Measurements from ENCODE around the gene LCNL1.

- no peak for TF ChIP-seq CTCF (IDR thresholded peaks at IDR 0.05)
- no peak for TF ChIP-seq POLR2A (IDR thresholded peaks at IDR 0.05)
Observed at GRCh38 chr9:136978073-136978864, 4.5 kb upstream of the LCNL1 start.

Data from Peyer's patch (tissue), 4 donors.